Loucy (cell line): ENCODE measurements around the gene PANX2.

Experiments used
- H2AFZ ChIP-seq: fragments of 200-600 bp; sonication (generic); 2 replicates; pipeline ENCODE4 v1.6.0; 2016; ENCODE audit warnings: antibody characterized with exemption, mild to moderate bottlenecking, low read length, moderate library complexity
- H3F3A ChIP-seq: fragments of 200-600 bp; 2 replicates; pipeline ENCODE4 v1.6.0; 2016; ENCODE audit warnings: antibody characterized with exemption, low read depth, mild to moderate bottlenecking
- H3K27me3 ChIP-seq: fragments of 200-600 bp; sonication (generic); 2 replicates; pipeline ENCODE4 v1.6.1; 2014; ENCODE audit warnings: low read length, mild to moderate bottlenecking; ENCODE audit not compliant: insufficient read depth, poor library complexity, severe bottlenecking
- H3K36me3 ChIP-seq: fragments of 200-600 bp; sonication (generic); 2 replicates; pipeline ENCODE4 v1.6.1; 2016; ENCODE audit warnings: low read length; ENCODE audit not compliant: insufficient read depth
- H3K4me1 ChIP-seq: fragments of 200-600 bp; sonication (generic); 2 replicates; pipeline ENCODE4 v1.5.1; 2014; ENCODE audit warnings: low read length, mild to moderate bottlenecking; ENCODE audit not compliant: insufficient read depth, poor library complexity, severe bottlenecking
- H3K4me2 ChIP-seq: fragments of 200-600 bp; sonication (generic); 2 replicates; pipeline ENCODE4 v1.6.0; 2014; ENCODE audit warnings: antibody characterized with exemption, low read length, low read depth, mild to moderate bottlenecking; ENCODE audit not compliant: poor library complexity, severe bottlenecking
- H3K4me3 ChIP-seq: fragments of 200-600 bp; sonication (generic); 2 replicates; pipeline ENCODE4 v1.5.1; 2014; ENCODE audit warnings: low read length, mild to moderate bottlenecking, mixed read lengths; ENCODE audit not compliant: poor library complexity, severe bottlenecking
- H3K79me2 ChIP-seq: fragments of 200-600 bp; sonication (generic); 2 replicates; pipeline ENCODE4 v1.6.1; 2014; ENCODE audit warnings: low read length; ENCODE audit not compliant: insufficient read depth
- H3K9ac ChIP-seq: fragments of 200-600 bp; sonication (generic); 2 replicates; pipeline ENCODE4 v1.6.0; 2014; ENCODE audit warnings: mild to moderate bottlenecking, low read depth, low read length, moderate library complexity; ENCODE audit not compliant: poor library complexity, severe bottlenecking
- H3K9me2 ChIP-seq: fragments of 200-600 bp; sonication (generic); replicated peaks from 2 replicates; pipeline ENCODE4 v1.6.1; 2016; ENCODE audit warnings: low read depth, low read length, mixed read lengths
- H3K9me3 ChIP-seq: fragments of 200-600 bp; sonication (generic); 2 replicates; pipeline ENCODE4 v1.6.1; 2014; ENCODE audit warnings: mild to moderate bottlenecking, antibody characterized with exemption, low read length, low read depth; ENCODE audit not compliant: insufficient read depth
- H4K20me1 ChIP-seq: fragments of 200-600 bp; sonication (generic); 2 replicates; pipeline ENCODE4 v1.6.0; 2014; ENCODE audit warnings: antibody characterized with exemption, low read length, mild to moderate bottlenecking; ENCODE audit not compliant: insufficient read depth, poor library complexity, severe bottlenecking
- CTCF ChIP-seq: fragments of 200-600 bp; sonication (generic); conservative IDR thresholded peaks from 2 replicates; pipeline ENCODE4 v1.5.1; 2014; ENCODE audit warnings: mild to moderate bottlenecking, antibody characterized with exemption, low read length
- EZH2phosphoT487 ChIP-seq: fragments of 200-600 bp; IDR thresholded peaks from 2 replicates; pipeline ENCODE4 v1.6.1; 2018; ENCODE audit warnings: antibody characterized with exemption, mild to moderate bottlenecking, moderate library complexity, borderline replicate concordance

PANX2 gene

GRCh38 chr22:50220603-50221409 is 50.3 kb downstream of the PANX2 start:
- TF ChIP-seq EZH2phosphoT487 (no peak), CTCF (no peak)
- H3K9me3 ChIP-seq = no peaks in the 10 kb centered on the region
- H3K79me2 ChIP-seq = no peaks in the 10 kb centered on the region
- H3K9me2 ChIP-seq = no peaks in the 10 kb centered on the region
- H3K4me3 ChIP-seq = no peak overlapping the region
- H3K27me3 ChIP-seq = no peaks in the 10 kb centered on the region
- H4K20me1 ChIP-seq = no peaks in the 10 kb centered on the region
- H3K4me2 ChIP-seq = no peak overlapping the region
- H3F3A ChIP-seq = no peaks in the 10 kb centered on the region
- H3K36me3 ChIP-seq = peaks cover 82% of the 10 kb centered on the region; the same call in 1 of the 2 replicates
- H3K9ac ChIP-seq = no peak overlapping the region
- H2AFZ ChIP-seq = no peak overlapping the region
- no peaks in the 10 kb centered on the region for H3K4me1 ChIP-seq

GRCh38 chr22:50221410-50222300 is 51.1 kb downstream of the PANX2 start:
- Histone ChIP-seq H3K9me3 (no peaks in the 10 kb centered on the region), H3K4me1 (no peaks in the 10 kb centered on the region), H3K27me3 (no peaks in the 10 kb centered on the region), H3K4me3 (no peak overlapping the region), H4K20me1 (no peaks in the 10 kb centered on the region), H2AFZ (no peak overlapping the region), H3K36me3 (peaks cover 79% of the 10 kb centered on the region; the same call in 1 of the 2 replicates), H3K4me2 (no peak overlapping the region), H3K9ac (no peak overlapping the region), H3F3A (no peaks in the 10 kb centered on the region), H3K79me2 (no peaks in the 10 kb centered on the region), H3K9me2 (no peaks in the 10 kb centered on the region)
- TF ChIP-seq CTCF (peak; percentile 24; the same call in 1 of the 2 replicates), EZH2phosphoT487 (no peak)

- Histone ChIP-seq H3K79me2 (no peaks in the 10 kb centered on the region), H3K4me2 (no peak overlapping the region), H3F3A (no peaks in the 10 kb centered on the region), H3K9me3 (no peaks in the 10 kb centered on the region), H2AFZ (no peak overlapping the region), H3K4me1 (no peaks in the 10 kb centered on the region), H3K9ac (no peak overlapping the region), H3K9me2 (no peaks in the 10 kb centered on the region), H4K20me1 (no peaks in the 10 kb centered on the region), H3K36me3 (peaks cover 70% of the 10 kb centered on the region; the same call in 1 of the 2 replicates), H3K4me3 (no peak overlapping the region), H3K27me3 (no peaks in the 10 kb centered on the region)
- TF ChIP-seq CTCF = no peak
- TF ChIP-seq EZH2phosphoT487 = no peak
Observed at GRCh38 chr22:50222508-50222907, 52.0 kb downstream of the PANX2 start.
